Measurements from ENCODE around the gene PTCD1.

GRCh38 chr7:99422186-99422585 is 16.4 kb downstream of the PTCD1 start:
- TF ChIP-seq TAF1 (IDR thresholded peaks at IDR 0.05; ENCODE audit: borderline replicate concordance, low read depth, low read length): no peak
- no peak for TF ChIP-seq POLR2A (IDR thresholded peaks at IDR 0.05; ENCODE audit: low read depth, low read length)
